ENCODE results near the gene PAQR4. TPM values are rescaled to one million over a fixed set of nuclear protein-coding genes. Genes with fewer than 3 reads are reported as not detected.

PAQR4 gene
- total and polyA plus RNA-seq, 2 of the 13 experiments (the other 11 are each of a cell fraction or from before 2014, with no cell fraction given): 15.9 to 24.8 TPM

GRCh38 chr16:2968738-2969544 is at the start of gene PAQR4 (continued):
- TF ChIP-seq THAP9 (CRISPR knock-in tag; IDR thresholded peaks at IDR 0.05; ENCODE audit: borderline replicate concordance): peak; percentile 88
- TF ChIP-seq ZNF260 (CRISPR knock-in tag; IDR thresholded peaks at IDR 0.05; ENCODE audit: borderline replicate concordance, low read depth): no peak
- no peak for TF ChIP-seq RFX1 (IDR thresholded peaks at IDR 0.05)
- TF ChIP-seq ELF1 (CRISPR knock-in tag; IDR thresholded peaks at IDR 0.05): peak; percentile 71
- no peak for TF ChIP-seq SOX13 (IDR thresholded peaks at IDR 0.05)
- peak in 1 of 2 experiments; percentile 52; a peak in 2 of 4 replicates for TF ChIP-seq SOX13 (CRISPR knock-in tag; conservative IDR thresholded peaks at IDR 0.05 in 1 of 2, IDR thresholded peaks at IDR 0.05 in 1 of 2)
- TF ChIP-seq RNF2 (conservative IDR thresholded peaks at IDR 0.05; ENCODE audit: low read depth): peak; percentile 71; the same call in 1 of the 2 replicates
- TF ChIP-seq ZNF572 (CRISPR knock-in tag; IDR thresholded peaks at IDR 0.05): no peak
- TF ChIP-seq ELF4 (CRISPR knock-in tag; IDR thresholded peaks at IDR 0.05; ENCODE audit: borderline replicate concordance): peak; percentile 66; the same call in 1 of the 2 replicates
- TF ChIP-seq FOXK1 (CRISPR knock-in tag; IDR thresholded peaks at IDR 0.05; ENCODE audit: borderline replicate concordance, low read depth): peak; percentile 67; the same call in 1 of the 2 replicates
- TF ChIP-seq ERF (CRISPR knock-in tag; IDR thresholded peaks at IDR 0.05): peak; percentile 98
- TF ChIP-seq PHF8 (CRISPR knock-in tag; IDR thresholded peaks at IDR 0.05): peak; percentile 88
- no peak for TF ChIP-seq ZNF318 (CRISPR knock-in tag; IDR thresholded peaks at IDR 0.05)
- TF ChIP-seq ZNF564 (CRISPR knock-in tag; IDR thresholded peaks at IDR 0.05): peak; percentile 94
- peak; percentile 88 for TF ChIP-seq SALL2 (CRISPR knock-in tag; IDR thresholded peaks at IDR 0.05)
- peak; percentile 90 for TF ChIP-seq ZFY (CRISPR knock-in tag; IDR thresholded peaks at IDR 0.05)
- peak; percentile 76 for TF ChIP-seq HMG20B (CRISPR knock-in tag; conservative IDR thresholded peaks at IDR 0.05)
- TF ChIP-seq ZNF784 (CRISPR knock-in tag; IDR thresholded peaks at IDR 0.05; ENCODE audit: borderline replicate concordance): no peak; the same call in 1 of the 2 replicates
